Measurements from ENCODE around the gene AGAP9. TPM values are rescaled to one million over a fixed set of nuclear protein-coding genes. Genes with fewer than 3 reads are reported as not detected.
"Not testable (repeated sequence)": the region's sequence is repeated elsewhere in the genome, so short reads cannot be mapped to it uniquely, and the experiment has no call there.

AGAP9 gene
- total and polyA plus RNA-seq, 2 of the 13 experiments (the other 11 are each of a cell fraction or from before 2014, with no cell fraction given), result 5.1 to 12.0 TPM

DNA sequence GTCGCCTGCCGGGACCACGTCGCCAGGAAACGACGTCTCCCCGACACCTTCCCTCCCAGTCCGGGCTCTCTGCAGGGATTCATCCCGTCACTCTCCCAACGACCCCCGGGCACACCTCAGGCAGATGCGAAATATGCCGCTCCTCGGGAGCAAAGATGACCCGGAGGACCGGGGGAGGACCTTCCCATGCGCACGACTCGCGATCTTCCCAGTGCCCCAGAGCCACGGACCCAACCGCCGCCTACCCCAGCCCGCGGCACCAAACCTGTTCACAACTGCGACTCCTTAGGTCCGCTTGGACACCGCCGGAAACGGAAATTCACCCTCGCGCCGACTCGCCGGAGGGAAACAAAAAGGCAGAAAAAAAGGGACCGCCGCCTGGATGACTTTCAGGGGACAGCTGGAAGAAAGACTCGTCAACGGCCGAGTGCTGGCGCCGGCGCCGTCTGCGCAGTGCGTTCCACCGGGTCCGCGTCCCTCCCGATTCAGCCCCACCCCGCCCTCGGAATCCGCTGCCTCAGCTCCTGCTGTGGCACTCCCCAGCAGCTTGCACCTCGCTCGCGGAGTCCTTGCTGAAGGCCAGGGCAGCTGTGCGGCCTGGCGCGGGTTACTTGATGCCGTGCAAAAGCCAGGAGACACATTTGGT lies 29.9 kb upstream of the AGAP9 start:
- H3K36me3 ChIP-seq (replicated peaks in 1 of 2; ENCODE audit: control insufficient read depth in 1 of 2, insufficient read depth in 2 of 2, low read length in 2 of 2); in situ Hi-C loops (cut with HindIII; ENCODE audit: extremely low pct_ligation_motif_present, low pct_unique_long_range_greater_than_20kb); H3K27me3 ChIP-seq (ENCODE audit: control insufficient read depth in 1 of 2, insufficient read depth in 2 of 2, low read length in 2 of 2); POLR2A ChIA-PET; intact Hi-C loops (cut with micrococcal nuclease; ENCODE audit: unreplicated experiment); H4K20me1 ChIP-seq (ENCODE audit: insufficient read depth, low read length); BruUV-seq (replicated peaks); H3K9me3 ChIP-seq (ENCODE audit: low read length); H3K79me2 ChIP-seq (ENCODE audit: insufficient read depth, low read length); CTCF ChIA-PET (ENCODE audit: low intra/inter-chr PET ratio, low total read pairs); FAIRE-seq; H2AFZ ChIP-seq (ENCODE audit: low read length); TF ChIP-seq SP1, NONO, SOX13 (IDR thresholded peaks at IDR 0.05): not testable (repeated sequence)
- ATAC-seq (peak; percentile 90), DNase-seq (ENCODE audit: low spot score) (peak; percentile 83)
- peak overlapping the region; percentile 61 for H3K4me2 ChIP-seq (ENCODE audit: low read depth, low read length)
- 0% methylated on average over 27 of the region's 60 CpGs for WGBS (ENCODE audit: low lambda C conversion rate)
- peak overlapping the region; percentile 77 for H3K9ac ChIP-seq (ENCODE audit: insufficient read depth, low read depth, low read length)
- peak overlapping the region; percentile 64 to 83 (median 75); a peak in 5 of 6 replicates for H3K4me3 ChIP-seq (replicated peaks in 1 of 3; ENCODE audit: insufficient read depth in 1 of 3, low read depth in 2 of 3, low read length in 3 of 3)
- peak overlapping the region; percentile 82 for H3K27ac ChIP-seq (ENCODE audit: extremely low read length, insufficient read depth, low read length)
- H3K4me1 ChIP-seq (ENCODE audit: insufficient read depth, low read length), result peaks cover 24% of the 10 kb centered on the region
- TF ChIP-seq ZNF33B (CRISPR knock-in tag; IDR thresholded peaks at IDR 0.05) (0 out of 2 replicates have a peak, but pooled peaks have one; percentile 29), SP1 (CRISPR knock-in tag; IDR thresholded peaks at IDR 0.05) (peak; percentile 43; the same call in 1 of the 2 replicates), TAF1 (CRISPR knock-in tag; IDR thresholded peaks at IDR 0.05) (peak; percentile 77), KDM3A (CRISPR knock-in tag; IDR thresholded peaks at IDR 0.05; ENCODE audit: low read depth) (0 out of 2 replicates have a peak, but pooled peaks have one; percentile 30), FOXA3 (CRISPR knock-in tag; IDR thresholded peaks at IDR 0.05) (peak; percentile 29; the same call in 1 of the 2 replicates), NONO (CRISPR knock-in tag; conservative IDR thresholded peaks at IDR 0.05) (peak; percentile 73), SOX13 (CRISPR knock-in tag; conservative IDR thresholded peaks at IDR 0.05 in 1 of 2, IDR thresholded peaks at IDR 0.05 in 1 of 2) (peak in 1 of 2 experiments; percentile 24; a peak in 1 of 4 replicates)
- TF ChIP-seq, protein P1, sequence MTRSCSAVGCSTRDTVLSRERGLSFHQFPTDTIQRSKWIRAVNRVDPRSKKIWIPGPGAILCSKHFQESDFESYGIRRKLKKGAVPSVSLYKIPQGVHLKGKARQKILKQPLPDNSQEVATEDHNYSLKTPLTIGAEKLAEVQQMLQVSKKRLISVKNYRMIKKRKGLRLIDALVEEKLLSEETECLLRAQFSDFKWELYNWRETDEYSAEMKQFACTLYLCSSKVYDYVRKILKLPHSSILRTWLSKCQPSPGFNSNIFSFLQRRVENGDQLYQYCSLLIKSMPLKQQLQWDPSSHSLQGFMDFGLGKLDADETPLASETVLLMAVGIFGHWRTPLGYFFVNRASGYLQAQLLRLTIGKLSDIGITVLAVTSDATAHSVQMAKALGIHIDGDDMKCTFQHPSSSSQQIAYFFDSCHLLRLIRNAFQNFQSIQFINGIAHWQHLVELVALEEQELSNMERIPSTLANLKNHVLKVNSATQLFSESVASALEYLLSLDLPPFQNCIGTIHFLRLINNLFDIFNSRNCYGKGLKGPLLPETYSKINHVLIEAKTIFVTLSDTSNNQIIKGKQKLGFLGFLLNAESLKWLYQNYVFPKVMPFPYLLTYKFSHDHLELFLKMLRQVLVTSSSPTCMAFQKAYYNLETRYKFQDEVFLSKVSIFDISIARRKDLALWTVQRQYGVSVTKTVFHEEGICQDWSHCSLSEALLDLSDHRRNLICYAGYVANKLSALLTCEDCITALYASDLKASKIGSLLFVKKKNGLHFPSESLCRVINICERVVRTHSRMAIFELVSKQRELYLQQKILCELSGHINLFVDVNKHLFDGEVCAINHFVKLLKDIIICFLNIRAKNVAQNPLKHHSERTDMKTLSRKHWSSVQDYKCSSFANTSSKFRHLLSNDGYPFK (CRISPR knock-in tag; IDR thresholded peaks at IDR 0.05; ENCODE audit: borderline replicate concordance), result peak; percentile 75; the same call in 1 of the 2 replicates
- TF ChIP-seq, protein P2, sequence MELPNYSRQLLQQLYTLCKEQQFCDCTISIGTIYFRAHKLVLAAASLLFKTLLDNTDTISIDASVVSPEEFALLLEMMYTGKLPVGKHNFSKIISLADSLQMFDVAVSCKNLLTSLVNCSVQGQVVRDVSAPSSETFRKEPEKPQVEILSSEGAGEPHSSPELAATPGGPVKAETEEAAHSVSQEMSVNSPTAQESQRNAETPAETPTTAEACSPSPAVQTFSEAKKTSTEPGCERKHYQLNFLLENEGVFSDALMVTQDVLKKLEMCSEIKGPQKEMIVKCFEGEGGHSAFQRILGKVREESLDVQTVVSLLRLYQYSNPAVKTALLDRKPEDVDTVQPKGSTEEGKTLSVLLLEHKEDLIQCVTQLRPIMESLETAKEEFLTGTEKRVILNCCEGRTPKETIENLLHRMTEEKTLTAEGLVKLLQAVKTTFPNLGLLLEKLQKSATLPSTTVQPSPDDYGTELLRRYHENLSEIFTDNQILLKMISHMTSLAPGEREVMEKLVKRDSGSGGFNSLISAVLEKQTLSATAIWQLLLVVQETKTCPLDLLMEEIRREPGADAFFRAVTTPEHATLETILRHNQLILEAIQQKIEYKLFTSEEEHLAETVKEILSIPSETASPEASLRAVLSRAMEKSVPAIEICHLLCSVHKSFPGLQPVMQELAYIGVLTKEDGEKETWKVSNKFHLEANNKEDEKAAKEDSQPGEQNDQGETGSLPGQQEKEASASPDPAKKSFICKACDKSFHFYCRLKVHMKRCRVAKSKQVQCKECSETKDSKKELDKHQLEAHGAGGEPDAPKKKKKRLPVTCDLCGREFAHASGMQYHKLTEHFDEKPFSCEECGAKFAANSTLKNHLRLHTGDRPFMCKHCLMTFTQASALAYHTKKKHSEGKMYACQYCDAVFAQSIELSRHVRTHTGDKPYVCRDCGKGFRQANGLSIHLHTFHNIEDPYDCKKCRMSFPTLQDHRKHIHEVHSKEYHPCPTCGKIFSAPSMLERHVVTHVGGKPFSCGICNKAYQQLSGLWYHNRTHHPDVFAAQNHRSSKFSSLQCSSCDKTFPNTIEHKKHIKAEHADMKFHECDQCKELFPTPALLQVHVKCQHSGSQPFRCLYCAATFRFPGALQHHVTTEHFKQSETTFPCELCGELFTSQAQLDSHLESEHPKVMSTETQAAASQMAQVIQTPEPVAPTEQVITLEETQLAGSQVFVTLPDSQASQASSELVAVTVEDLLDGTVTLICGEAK (IDR thresholded peaks at IDR 0.05), result peak; percentile 91
- TF ChIP-seq, protein P2 (CRISPR knock-in tag; IDR thresholded peaks at IDR 0.05), result peak; percentile 49; the same call in 1 of the 2 replicates

Measured in HepG2 (cell line).